BLaER1 (cell line): ENCODE measurements around the gene SLC37A1.

ENCODE experiments used
- H3K27ac ChIP-seq: shearing (Covaris generic); formaldehyde crosslinking; 2 replicates; pipeline ENCODE4 v1.8.1; 2022
- H3K27me3 ChIP-seq: shearing (Covaris generic); formaldehyde crosslinking; 2 replicates; pipeline ENCODE4 v1.8.1; 2022
- H3K36me3 ChIP-seq: shearing (Covaris generic); formaldehyde crosslinking; 2 replicates; pipeline ENCODE4 v1.8.1; 2022
- H3K4me1 ChIP-seq: shearing (Covaris generic); formaldehyde crosslinking; 2 replicates; pipeline ENCODE4 v1.8.1; 2022
- H3K4me2 ChIP-seq: shearing (Covaris generic); formaldehyde crosslinking; 2 replicates; pipeline ENCODE4 v1.8.1; 2022
- H3K4me3 ChIP-seq: shearing (Covaris generic); formaldehyde crosslinking; 2 replicates; pipeline ENCODE4 v1.8.1; 2022
- H3K9ac ChIP-seq: shearing (Covaris generic); formaldehyde crosslinking; 2 replicates; pipeline ENCODE4 v1.8.1; 2022
- H3K9me3 ChIP-seq: shearing (Covaris generic); formaldehyde crosslinking; 2 replicates; pipeline ENCODE4 v1.8.1; 2022
- H4K20me1 ChIP-seq: shearing (Covaris generic); formaldehyde crosslinking; 2 replicates; pipeline ENCODE4 v1.8.1; 2022
- Cebpa-rat ChIP-seq: shearing (Covaris generic); IDR thresholded peaks from 2 replicates; pipeline ENCODE4 v1.8.1; 2022

SLC37A1 gene

DNA sequence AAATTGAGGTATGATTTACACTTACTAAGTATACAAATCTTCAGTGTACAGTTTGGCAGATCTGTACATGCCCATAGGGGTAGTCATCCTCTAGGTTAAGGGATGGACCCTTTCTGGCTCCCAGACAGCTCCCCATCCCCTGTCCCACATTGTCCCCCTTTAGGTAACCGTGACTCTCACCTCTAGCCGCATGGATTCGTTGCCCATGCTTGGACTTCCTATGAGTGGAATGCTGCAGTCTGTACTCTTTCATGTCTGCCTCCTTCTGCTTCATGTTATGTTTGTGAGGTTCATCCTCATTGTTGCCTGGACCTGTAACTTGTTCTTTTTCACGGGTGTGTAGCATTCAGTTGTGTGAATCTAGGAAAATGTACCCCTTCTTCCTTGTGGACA, 20.3 kb downstream of the SLC37A1 start:
- H3K4me3 ChIP-seq = peak overlapping the region; percentile 45
- H3K36me3 ChIP-seq = peaks cover 13% of the 10 kb centered on the region
- H3K27ac ChIP-seq = peak overlapping the region; percentile 70; the same call in 1 of the 2 replicates
- H3K27me3 ChIP-seq = no peaks in the 10 kb centered on the region
- H3K4me2 ChIP-seq = peak overlapping the region; percentile 92
- H3K9me3 ChIP-seq = no peaks in the 10 kb centered on the region
- peaks cover 10% of the 10 kb centered on the region; the same call in 1 of the 2 replicates for H4K20me1 ChIP-seq
- H3K4me1 ChIP-seq = peaks cover 91% of the 10 kb centered on the region
- no peak for TF ChIP-seq Cebpa-rat
- H3K9ac ChIP-seq = no peak overlapping the region

- peaks cover 83% of the 10 kb centered on the region for H3K4me1 ChIP-seq
- H3K36me3 ChIP-seq = peaks cover 19% of the 10 kb centered on the region
- H3K4me3 ChIP-seq = peak overlapping the region; percentile 45
- peaks cover 10% of the 10 kb centered on the region; the same call in 1 of the 2 replicates for H4K20me1 ChIP-seq
- no peaks in the 10 kb centered on the region for H3K27me3 ChIP-seq
- H3K9me3 ChIP-seq = no peaks in the 10 kb centered on the region
- peak overlapping the region; percentile 64 for H3K27ac ChIP-seq
- peak overlapping the region; percentile 92 for H3K4me2 ChIP-seq
- no peak for TF ChIP-seq Cebpa-rat
- peak overlapping the region; percentile 47; the same call in 1 of the 2 replicates for H3K9ac ChIP-seq
Measured at GRCh38 chr21:42534421-42535378, 21.0 kb downstream of the SLC37A1 start.

DNA sequence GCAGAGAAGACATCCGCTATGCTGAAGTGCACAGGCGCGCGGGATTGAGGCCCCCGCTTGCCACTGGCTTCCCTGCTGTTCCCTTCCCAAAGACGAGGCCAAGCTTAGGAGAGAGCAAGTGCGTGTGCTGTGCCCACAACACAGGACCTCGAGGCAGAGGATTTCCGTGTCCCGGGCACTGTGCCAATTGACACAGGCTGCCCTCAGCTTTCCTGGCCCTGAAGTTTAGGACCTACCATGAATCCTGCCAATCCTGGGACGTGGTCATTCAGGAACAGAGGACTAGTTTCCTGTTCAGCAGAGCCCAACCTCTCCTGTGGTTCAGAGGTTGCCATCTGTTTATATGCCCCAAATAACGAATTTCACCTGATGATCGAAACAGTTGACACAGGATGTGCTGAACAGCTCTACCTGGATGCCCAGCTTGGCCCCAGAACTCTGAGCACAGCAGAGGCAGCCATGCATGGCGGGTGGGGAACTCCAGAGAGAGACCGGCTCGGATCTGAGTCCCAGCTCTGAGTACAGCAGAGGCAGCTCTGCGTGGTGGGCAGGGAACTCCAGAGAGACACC, 22.0 kb downstream of the SLC37A1 start:
- peaks cover 74% of the 10 kb centered on the region for H3K4me1 ChIP-seq

DNA sequence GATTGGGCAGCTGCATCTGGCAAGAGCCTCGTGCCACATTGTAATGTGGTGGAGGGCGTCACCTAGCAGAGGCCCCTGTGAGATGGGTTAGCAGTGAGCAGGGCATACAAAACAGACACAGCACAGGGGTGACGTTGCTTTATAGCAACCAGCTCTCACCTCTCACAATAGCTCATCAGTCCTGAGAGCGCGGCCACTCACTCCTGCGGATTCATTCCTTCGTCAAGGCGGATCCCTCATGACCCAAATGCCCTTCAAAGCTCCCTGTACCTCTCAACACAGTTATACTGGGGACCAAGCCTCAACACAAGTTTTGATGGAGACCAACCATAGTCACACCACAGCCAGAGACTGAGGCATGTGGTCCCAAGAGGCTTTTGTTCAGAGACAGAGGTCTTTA, 22.9 kb downstream of the SLC37A1 start:
- H3K9me3 ChIP-seq = no peaks in the 10 kb centered on the region
- no peak overlapping the region for H3K4me3 ChIP-seq
- H3K4me1 ChIP-seq = peaks cover 66% of the 10 kb centered on the region
- no peak overlapping the region for H3K9ac ChIP-seq
- H3K27me3 ChIP-seq = no peaks in the 10 kb centered on the region
- no peak for TF ChIP-seq Cebpa-rat
- peaks cover 38% of the 10 kb centered on the region for H3K36me3 ChIP-seq
- peak overlapping the region; percentile 28 for H3K27ac ChIP-seq
- peaks cover 10% of the 10 kb centered on the region; the same call in 1 of the 2 replicates for H4K20me1 ChIP-seq
- H3K4me2 ChIP-seq = peak overlapping the region; percentile 92

More for the DNA sequence above, 22.0 kb downstream of the SLC37A1 start:
- Histone ChIP-seq H3K36me3 (peaks cover 29% of the 10 kb centered on the region), H3K4me3 (peak overlapping the region; percentile 45; the same call in 1 of the 2 replicates), H4K20me1 (peaks cover 10% of the 10 kb centered on the region; the same call in 1 of the 2 replicates), H3K9me3 (no peaks in the 10 kb centered on the region), H3K27me3 (no peaks in the 10 kb centered on the region), H3K27ac (peak overlapping the region; percentile 28; the same call in 1 of the 2 replicates), H3K9ac (peak overlapping the region; percentile 31; the same call in 1 of the 2 replicates), H3K4me2 (peak overlapping the region; percentile 92)
- no peak for TF ChIP-seq Cebpa-rat

DNA sequence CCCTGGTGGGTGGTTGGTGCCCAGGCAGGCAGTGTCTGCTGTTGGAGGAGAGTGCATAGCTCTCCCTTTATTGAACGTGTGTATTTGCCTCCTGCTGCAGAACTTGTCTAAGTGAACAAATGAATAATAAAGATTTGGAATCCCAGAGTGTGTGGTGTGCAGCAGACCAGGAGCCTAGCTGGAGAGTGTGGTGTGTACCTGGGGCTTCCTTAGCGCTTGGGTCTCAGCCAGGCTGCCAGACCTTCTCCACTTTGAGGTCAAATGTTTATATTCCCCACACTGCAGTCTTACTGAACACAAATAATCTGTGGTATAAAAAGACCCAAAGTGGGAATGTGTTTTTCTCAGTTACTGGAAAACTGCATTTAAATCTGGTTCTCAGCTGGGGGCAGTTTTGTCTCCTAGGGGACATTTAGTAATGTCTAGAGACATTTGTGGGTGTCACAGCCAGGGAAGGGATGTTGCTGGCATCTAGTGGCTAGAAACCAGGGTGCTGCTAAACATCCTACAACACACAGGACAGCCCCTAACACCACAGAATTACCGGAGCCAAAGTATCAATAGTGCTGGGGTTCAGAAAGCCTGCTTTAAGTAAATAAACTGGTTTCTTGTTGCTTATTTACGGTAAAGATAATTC, 23.6 kb downstream of the SLC37A1 start:
- peaks cover 10% of the 10 kb centered on the region; the same call in 1 of the 2 replicates for H4K20me1 ChIP-seq
- H3K9ac ChIP-seq = no peak overlapping the region
- peaks cover 43% of the 10 kb centered on the region for H3K36me3 ChIP-seq
- H3K27me3 ChIP-seq = no peaks in the 10 kb centered on the region
- no peak for TF ChIP-seq Cebpa-rat
- peaks cover 66% of the 10 kb centered on the region for H3K4me1 ChIP-seq
- H3K4me3 ChIP-seq = no peak overlapping the region
- peak overlapping the region; percentile 92 for H3K4me2 ChIP-seq
- H3K27ac ChIP-seq = peak overlapping the region; percentile 28; the same call in 1 of the 2 replicates
- no peaks in the 10 kb centered on the region for H3K9me3 ChIP-seq

GRCh38 chr21:42538479-42539275, 25.0 kb downstream of the SLC37A1 start:
- peaks cover 58% of the 10 kb centered on the region for H3K36me3 ChIP-seq
- no peak overlapping the region for H3K27ac ChIP-seq
- H4K20me1 ChIP-seq = peaks cover 18% of the 10 kb centered on the region; the same call in 1 of the 2 replicates
- H3K4me2 ChIP-seq = no peak overlapping the region
- H3K9me3 ChIP-seq = no peaks in the 10 kb centered on the region
- no peaks in the 10 kb centered on the region for H3K27me3 ChIP-seq
- no peak overlapping the region for H3K4me3 ChIP-seq
- no peak for TF ChIP-seq Cebpa-rat
- no peak overlapping the region for H3K9ac ChIP-seq
- peaks cover 64% of the 10 kb centered on the region for H3K4me1 ChIP-seq

- Histone ChIP-seq H3K36me3 (peaks cover 59% of the 10 kb centered on the region), H4K20me1 (peaks cover 20% of the 10 kb centered on the region; the same call in 1 of the 2 replicates), H3K27me3 (no peaks in the 10 kb centered on the region), H3K9me3 (no peaks in the 10 kb centered on the region), H3K4me2 (no peak overlapping the region), H3K4me1 (peaks cover 64% of the 10 kb centered on the region), H3K27ac (no peak overlapping the region), H3K4me3 (no peak overlapping the region), H3K9ac (no peak overlapping the region)
- TF ChIP-seq Cebpa-rat = no peak
Measured at GRCh38 chr21:42539342-42539741, 25.7 kb downstream of the SLC37A1 start.

GRCh38 chr21:42539931-42540343, 26.3 kb downstream of the SLC37A1 start:
- H3K4me3 ChIP-seq = no peak overlapping the region
- peaks cover 26% of the 10 kb centered on the region for H4K20me1 ChIP-seq
- peaks cover 59% of the 10 kb centered on the region for H3K36me3 ChIP-seq
- no peaks in the 10 kb centered on the region for H3K27me3 ChIP-seq
- H3K9ac ChIP-seq = no peak overlapping the region
- no peaks in the 10 kb centered on the region for H3K9me3 ChIP-seq
- peaks cover 64% of the 10 kb centered on the region for H3K4me1 ChIP-seq
- no peak for TF ChIP-seq Cebpa-rat
- no peak overlapping the region for H3K27ac ChIP-seq
- H3K4me2 ChIP-seq = no peak overlapping the region

DNA sequence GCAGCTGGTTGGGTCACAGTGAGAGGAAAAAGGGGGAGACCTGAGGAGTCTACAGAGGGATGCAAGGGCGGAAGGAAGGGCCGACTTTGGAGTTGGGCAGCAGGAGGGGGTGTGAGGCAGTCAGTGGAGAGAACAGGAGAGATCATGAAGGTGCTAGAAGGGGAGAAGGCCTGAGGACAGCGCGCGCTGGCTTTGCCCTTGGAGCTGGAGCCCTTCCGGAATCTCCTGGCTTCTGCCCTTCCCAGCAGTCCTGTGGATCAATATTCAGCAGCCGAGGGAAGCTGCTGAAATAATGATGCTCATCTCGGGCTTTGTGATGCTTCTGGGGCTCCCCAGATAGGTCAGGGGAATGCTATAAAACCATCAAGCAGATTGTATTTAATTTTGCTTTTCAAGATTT, 26.7 kb downstream of the SLC37A1 start:
- Histone ChIP-seq H3K27ac (no peak overlapping the region), H3K9me3 (no peaks in the 10 kb centered on the region), H3K36me3 (peaks cover 61% of the 10 kb centered on the region), H3K4me1 (peaks cover 64% of the 10 kb centered on the region), H3K4me3 (no peak overlapping the region), H3K4me2 (no peak overlapping the region), H4K20me1 (peaks cover 31% of the 10 kb centered on the region), H3K27me3 (no peaks in the 10 kb centered on the region), H3K9ac (no peak overlapping the region)
- TF ChIP-seq Cebpa-rat = no peak
